PFSK-1 (cell line): ENCODE results near the gene ARMC3.

Experiments
- FOXP2 ChIP-seq: optimal IDR thresholded peaks from 2 replicates; pipeline ENCODE3; 2011; ENCODE audit warnings: borderline replicate concordance, control low read depth, inconsistent platforms; ENCODE audit not compliant: insufficient read depth; ENCODE audit errors: extremely low read length, extremely low read depth
- POLR2AphosphoS5 ChIP-seq: IDR thresholded peaks from 2 replicates; pipeline ENCODE4 v1.6.1; 2012; ENCODE audit warnings: low read depth, mild to moderate bottlenecking, control low read depth, low read length, moderate library complexity
- REST ChIP-seq, 2 experiments: IDR thresholded peaks; 2 replicates each; pipeline versions ENCODE4 v1.6.1 to v1.8.0; 2011 to 2012; ENCODE audit warnings: low read depth in 2 of 2, low read length in 2 of 2, control low read depth in 1 of 2, inconsistent platforms in 1 of 2, mild to moderate bottlenecking in 1 of 2, moderate library complexity in 1 of 2; ENCODE audit not compliant: insufficient read depth in 1 of 2
- SIN3A ChIP-seq: IDR thresholded peaks from 2 replicates; pipeline ENCODE4 v1.6.1; 2012; ENCODE audit warnings: mild to moderate bottlenecking, low read length, moderate library complexity, borderline replicate concordance; ENCODE audit not compliant: insufficient read depth
- TAF1 ChIP-seq: IDR thresholded peaks from 2 replicates; pipeline ENCODE4 v1.6.1; 2012; ENCODE audit warnings: low read length, control low read depth, borderline replicate concordance; ENCODE audit not compliant: insufficient read depth

Gene ARMC3

DNA sequence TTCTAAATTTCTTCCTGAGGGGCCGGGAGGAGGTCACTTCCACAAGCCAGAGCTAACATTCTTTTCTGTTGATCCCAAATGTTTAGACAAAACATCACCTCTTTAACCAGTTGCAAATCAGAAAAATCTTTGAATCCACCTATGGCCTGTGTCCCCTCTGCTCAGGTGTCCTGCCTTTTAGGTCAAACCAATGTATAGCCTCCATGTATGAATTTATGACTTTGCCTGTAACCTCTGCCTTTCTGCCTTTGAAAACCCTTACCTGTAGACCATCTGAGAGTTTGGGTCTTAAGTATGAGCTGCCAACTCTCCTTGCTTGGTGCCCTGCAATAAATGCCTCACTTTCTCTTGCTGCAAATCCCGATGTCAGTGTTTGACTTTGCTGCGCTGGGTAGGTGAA is 123.4 kb downstream of the ARMC3 start:
- TF ChIP-seq POLR2AphosphoS5 (no peak), REST (IDR thresholded peaks at IDR 0.05; ENCODE audit: insufficient read depth in 1 of 2, low read depth in 2 of 2, low read length in 2 of 2) (no peak), FOXP2 (no peak), TAF1 (no peak), SIN3A (no peak)

- TF ChIP-seq POLR2AphosphoS5 (no peak), FOXP2 (no peak), REST (IDR thresholded peaks at IDR 0.05; ENCODE audit: insufficient read depth in 1 of 2, low read depth in 2 of 2, low read length in 2 of 2) (no peak), TAF1 (no peak), SIN3A (no peak)
These were observed 124.0 kb downstream of the ARMC3 start for GRCh38 chr10:23051855-23052331.

- TF ChIP-seq REST (IDR thresholded peaks at IDR 0.05; ENCODE audit: insufficient read depth in 1 of 2, low read depth in 2 of 2, low read length in 2 of 2) = no peak
- no peak for TF ChIP-seq SIN3A
- TF ChIP-seq FOXP2 = no peak
- no peak for TF ChIP-seq POLR2AphosphoS5
- no peak for TF ChIP-seq TAF1
These were observed 125.2 kb downstream of the ARMC3 start for GRCh38 chr10:23053036-23053435.

- no peak for TF ChIP-seq FOXP2
- TF ChIP-seq REST (IDR thresholded peaks at IDR 0.05; ENCODE audit: insufficient read depth in 1 of 2, low read depth in 2 of 2, low read length in 2 of 2) = no peak
- no peak for TF ChIP-seq TAF1
- TF ChIP-seq SIN3A = no peak
- no peak for TF ChIP-seq POLR2AphosphoS5
These were observed 127.8 kb downstream of the ARMC3 start for GRCh38 chr10:23055424-23056185.
